HG03354 (cell line): ENCODE data around the gene TTLL12.

ENCODE experiments used
- ATAC-seq: cut with Tn5 transposase; IDR thresholded peaks from one replicate; pipeline ENCODE4 v1.9.1; 2021; ENCODE audit warnings: mild to moderate bottlenecking; ENCODE audit not compliant: unreplicated experiment, poor library complexity, severe bottlenecking

Gene TTLL12

GRCh38 chr22:43217285-43218030 lies 30.5 kb upstream of the TTLL12 start:
- ATAC-seq: no peak

- no peak for ATAC-seq
These were observed 29.8 kb upstream of the TTLL12 start for GRCh38 chr22:43216738-43217137.

- ATAC-seq: no peak
These were observed 27.0 kb upstream of the TTLL12 start for GRCh38 chr22:43213962-43214361.

- ATAC-seq: no peak
These were observed 26.1 kb upstream of the TTLL12 start for GRCh38 chr22:43213051-43213450.

GRCh38 chr22:43212434-43212952 lies 25.6 kb upstream of the TTLL12 start:
- ATAC-seq: no peak

- ATAC-seq: no peak
These were observed 25.1 kb upstream of the TTLL12 start for GRCh38 chr22:43211941-43212433.

GRCh38 chr22:43210631-43211515 lies 23.9 kb upstream of the TTLL12 start:
- ATAC-seq: no peak

GRCh38 chr22:43209971-43210370 lies 23.0 kb upstream of the TTLL12 start:
- ATAC-seq: no peak

- ATAC-seq: no peak
These were observed 22.6 kb upstream of the TTLL12 start for GRCh38 chr22:43209523-43209890.

- no peak for ATAC-seq
These were observed 22.0 kb upstream of the TTLL12 start for GRCh38 chr22:43208703-43209522.

- no peak for ATAC-seq
These were observed 21.1 kb upstream of the TTLL12 start for GRCh38 chr22:43207849-43208702.

GRCh38 chr22:43207386-43207785 lies 20.5 kb upstream of the TTLL12 start:
- no peak for ATAC-seq

GRCh38 chr22:43206509-43207161 lies 19.7 kb upstream of the TTLL12 start:
- no peak for ATAC-seq

- ATAC-seq: no peak
These were observed 19.0 kb upstream of the TTLL12 start for GRCh38 chr22:43205748-43206508.

- no peak for ATAC-seq
These were observed 18.3 kb upstream of the TTLL12 start for GRCh38 chr22:43205261-43205691.

GRCh38 chr22:43203471-43203981 lies 16.6 kb upstream of the TTLL12 start:
- no peak for ATAC-seq

GRCh38 chr22:43202756-43203410 lies 15.9 kb upstream of the TTLL12 start:
- no peak for ATAC-seq
